GM10248 (cell line): Measurements from ENCODE around the gene XRRA1.

Experiments used
- CTCF ChIA-PET: fragments of 300-600 bp; sonication (Branson Sonifier 250); formaldehyde crosslinking; extraction: SDS; loops from one replicate; lab custom pipeline; 2021; ENCODE audit warnings: antibody characterized with exemption; lab: Yijun Ruan, JAX
- POLR2A ChIA-PET: fragments of 350-650 bp; sonication (Branson Sonifier 250); formaldehyde crosslinking; extraction: SDS; loops from one replicate; lab custom pipeline; 2020; ENCODE audit warnings: antibody characterized with exemption; lab: Yijun Ruan, JAX
- DNase-seq: peaks from one replicate; pipeline ENCODE4 v3.0.0; 2012; ENCODE audit errors: extremely low spot score
- TF ChIP-seq, protein P1 (sequence below): IDR thresholded peaks from 2 replicates; pipeline ENCODE4 v1.5.1; 2012; ENCODE audit warnings: mild to moderate bottlenecking, low read depth; ENCODE audit errors: extremely low read depth, missing control alignments, control extremely low read depth

The XRRA1 gene

GRCh38 chr11:74860743-74861142 is 88.1 kb downstream of the XRRA1 start:
- ChIA-PET CTCF (interaction anchor here (1.2 kb wide), 1 partner anchor 8 kb away, joined by 4 read pairs; no protein-coding TSS in a partner anchor), POLR2A (no interaction called here)
- no peak for DNase-seq
- TF ChIP-seq, protein P1, sequence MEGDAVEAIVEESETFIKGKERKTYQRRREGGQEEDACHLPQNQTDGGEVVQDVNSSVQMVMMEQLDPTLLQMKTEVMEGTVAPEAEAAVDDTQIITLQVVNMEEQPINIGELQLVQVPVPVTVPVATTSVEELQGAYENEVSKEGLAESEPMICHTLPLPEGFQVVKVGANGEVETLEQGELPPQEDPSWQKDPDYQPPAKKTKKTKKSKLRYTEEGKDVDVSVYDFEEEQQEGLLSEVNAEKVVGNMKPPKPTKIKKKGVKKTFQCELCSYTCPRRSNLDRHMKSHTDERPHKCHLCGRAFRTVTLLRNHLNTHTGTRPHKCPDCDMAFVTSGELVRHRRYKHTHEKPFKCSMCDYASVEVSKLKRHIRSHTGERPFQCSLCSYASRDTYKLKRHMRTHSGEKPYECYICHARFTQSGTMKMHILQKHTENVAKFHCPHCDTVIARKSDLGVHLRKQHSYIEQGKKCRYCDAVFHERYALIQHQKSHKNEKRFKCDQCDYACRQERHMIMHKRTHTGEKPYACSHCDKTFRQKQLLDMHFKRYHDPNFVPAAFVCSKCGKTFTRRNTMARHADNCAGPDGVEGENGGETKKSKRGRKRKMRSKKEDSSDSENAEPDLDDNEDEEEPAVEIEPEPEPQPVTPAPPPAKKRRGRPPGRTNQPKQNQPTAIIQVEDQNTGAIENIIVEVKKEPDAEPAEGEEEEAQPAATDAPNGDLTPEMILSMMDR: no peak

GRCh38 chr11:74853223-74853622 is 95.7 kb downstream of the XRRA1 start:
- TF ChIP-seq, protein P1: no peak
- DNase-seq: no peak
- POLR2A ChIA-PET: no interaction called here
- CTCF ChIA-PET: interaction anchor here (1.3 to 1.7 kb wide), 2 partner anchors 113 to 170 kb away, joined by 3 to 4 read pairs; no protein-coding TSS in a partner anchor

DNA sequence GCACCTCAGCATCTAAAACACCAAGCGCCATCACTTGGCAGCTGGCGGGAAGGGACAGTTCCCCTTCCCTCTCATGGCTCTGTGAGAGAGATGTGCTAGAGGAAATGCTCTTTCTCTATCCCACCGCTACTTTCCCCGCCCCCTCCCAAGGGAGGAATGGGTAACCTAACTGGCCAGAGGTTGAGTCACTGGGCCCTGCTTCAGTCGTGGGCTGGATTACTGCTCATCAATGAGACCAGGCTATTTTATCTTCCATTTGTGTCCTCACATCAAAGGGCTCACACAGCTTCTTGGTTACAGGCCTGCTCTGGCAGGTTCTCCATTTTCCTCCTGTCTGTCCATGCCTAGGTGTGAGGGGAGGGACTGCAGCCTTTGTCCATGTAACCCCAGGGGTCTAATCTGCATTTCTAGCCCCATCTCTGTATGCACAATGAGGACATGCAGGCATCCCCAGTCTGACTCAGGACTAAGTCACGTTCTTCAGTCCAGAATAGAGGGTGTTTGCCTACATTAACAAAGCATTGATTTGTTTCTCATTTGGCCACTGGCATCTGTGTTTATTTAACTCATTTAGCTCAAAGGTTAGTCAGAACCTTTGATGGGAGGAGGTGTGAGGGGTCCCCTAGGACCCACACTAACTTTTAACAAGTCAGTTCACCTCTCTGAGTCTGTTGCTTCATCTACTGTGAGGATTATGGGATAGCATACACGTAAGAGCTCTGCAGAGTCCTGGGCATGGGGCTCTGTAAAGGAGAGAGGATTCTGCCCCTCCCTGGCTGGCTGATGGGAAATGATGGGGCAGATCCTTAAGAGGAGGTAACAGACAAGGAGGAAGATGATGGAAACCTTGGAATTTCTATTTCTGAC is 99.1 kb downstream of the XRRA1 start:
- DNase-seq: no peak
- ChIA-PET CTCF (no interaction called here), POLR2A (no interaction called here)
- TF ChIP-seq, protein P1: no peak

GRCh38 chr11:74847895-74848294 is 101.0 kb downstream of the XRRA1 start:
- CTCF ChIA-PET: interaction anchor here (1.5 kb wide), 1 partner anchor 82 kb away, joined by 3 read pairs; no protein-coding TSS in a partner anchor
- no peak for DNase-seq
- TF ChIP-seq, protein P1: no peak
- POLR2A ChIA-PET: no interaction called here

GRCh38 chr11:74847395-74847794 is 101.5 kb downstream of the XRRA1 start:
- CTCF ChIA-PET: interaction anchor here (1.5 kb wide), 1 partner anchor 82 kb away, joined by 3 read pairs; no protein-coding TSS in a partner anchor
- TF ChIP-seq, protein P1: no peak
- POLR2A ChIA-PET: no interaction called here
- DNase-seq: no peak

DNA sequence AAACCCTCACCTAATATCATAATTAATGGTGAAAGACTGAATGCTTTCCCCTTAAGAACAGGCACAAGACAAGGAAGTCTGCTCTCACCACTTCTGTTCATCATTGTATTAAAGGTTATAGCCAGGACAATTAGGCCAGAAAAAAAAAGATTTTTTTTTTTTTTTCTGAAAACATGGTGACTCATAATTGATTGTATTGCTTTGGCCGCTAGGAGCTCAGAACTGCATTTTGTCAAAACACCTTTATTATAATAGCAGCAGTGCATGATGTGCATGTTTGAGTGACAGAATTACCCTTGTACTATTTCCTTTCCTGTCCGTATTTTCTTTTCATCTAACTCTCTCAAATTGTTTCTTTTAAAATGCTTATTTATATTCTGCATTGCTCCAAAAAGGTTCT is 102.1 kb downstream of the XRRA1 start:
- TF ChIP-seq, protein P1: no peak
- no peak for DNase-seq
- ChIA-PET POLR2A (no interaction called here), CTCF (interaction anchor here (1.5 kb wide), 1 partner anchor 83 kb away, joined by 3 read pairs; no protein-coding TSS in a partner anchor)
